ENCODE data around the gene RTRAF.

DNA sequence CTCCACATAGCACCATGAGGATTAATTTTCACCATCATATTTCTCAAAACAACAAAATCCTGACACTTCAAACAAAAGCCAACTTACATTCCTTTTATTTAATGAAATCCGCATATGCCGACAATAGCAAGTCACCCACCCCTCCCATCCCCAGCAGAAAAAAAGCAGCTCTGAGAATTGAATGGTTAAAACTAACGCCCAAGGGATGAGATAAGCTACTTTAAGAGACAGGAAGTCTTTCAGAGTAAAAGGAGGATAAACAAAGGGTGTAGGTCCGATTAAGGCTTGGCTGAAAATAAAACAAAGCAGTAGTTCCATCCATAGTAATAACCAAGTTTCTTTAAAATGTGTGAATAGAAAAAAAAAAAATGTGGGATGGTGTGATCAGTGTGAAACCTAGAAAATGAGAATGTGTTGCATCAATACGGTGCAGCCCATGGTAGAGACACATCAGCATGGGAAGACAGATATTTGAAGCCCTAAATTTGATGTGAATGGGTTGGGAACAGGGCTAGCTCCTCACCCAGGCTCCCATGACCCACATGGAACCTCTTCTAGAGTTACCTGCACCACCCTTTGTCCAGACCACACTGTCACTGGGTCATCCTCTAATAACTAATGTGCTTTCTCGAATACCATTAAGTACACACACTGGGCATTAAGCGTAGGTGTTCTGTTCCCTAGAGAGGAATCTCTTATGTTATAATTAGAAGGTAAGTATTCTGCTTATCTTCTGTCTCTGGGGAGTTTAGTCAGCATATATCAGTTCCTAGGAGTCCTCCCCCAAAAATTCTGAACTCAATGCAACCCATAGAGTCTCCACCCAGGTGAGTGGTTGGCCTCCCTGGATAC, 31.7 kb downstream of the RTRAF start:
- TF ChIP-seq POLR2A (IDR thresholded peaks at IDR 0.05; ENCODE audit: low read length), result no peak
- TF ChIP-seq GATA1 (IDR thresholded peaks at IDR 0.05; ENCODE audit: low read depth, low read length), result no peak
